ENCODE results near the gene FSIP2.
"Not testable (repeated sequence)": the region's sequence is repeated elsewhere in the genome, so short reads cannot be mapped to it uniquely, and the experiment has no call there.

Gene FSIP2

GRCh38 chr2:185828326-185828725 is 89.7 kb downstream of the FSIP2 start:
- Histone ChIP-seq H3K4me3 (no peak overlapping the region), H3K4me1 (no peaks in the 10 kb centered on the region), H3K36me3 (replicated peaks) (no peaks in the 10 kb centered on the region), H3K27me3 (ENCODE audit: low read depth) (no peaks in the 10 kb centered on the region), H3K9me3 (no peaks in the 10 kb centered on the region)
- DNase-seq (ENCODE audit: low spot score in 2 of 2), result no peak
- in situ Hi-C loops (cut with MboI; ENCODE audit: low sequenced_read_pairs), result no loop called here

GRCh38 chr2:185833864-185834263 is 95.3 kb downstream of the FSIP2 start:
- in situ Hi-C loops (cut with MboI; ENCODE audit: low sequenced_read_pairs), result no loop called here
- no peaks in the 10 kb centered on the region for H3K4me1 ChIP-seq
- DNase-seq (ENCODE audit: low spot score in 2 of 2), result no peak

GRCh38 chr2:185835974-185836373 is 97.4 kb downstream of the FSIP2 start:
- H3K4me1 ChIP-seq, result no peaks in the 10 kb centered on the region
- no peak overlapping the region for H3K4me3 ChIP-seq
- H3K27me3 ChIP-seq (ENCODE audit: low read depth), result no peaks in the 10 kb centered on the region
- H3K9me3 ChIP-seq, result no peaks in the 10 kb centered on the region
- in situ Hi-C loops (cut with MboI; ENCODE audit: low sequenced_read_pairs), result no loop called here
- H3K36me3 ChIP-seq (replicated peaks), result no peaks in the 10 kb centered on the region
- no peak for DNase-seq (ENCODE audit: low spot score in 2 of 2)

More at GRCh38 chr2:185833864-185834263, 95.3 kb downstream of the FSIP2 start:
- Histone ChIP-seq H3K9me3 (no peaks in the 10 kb centered on the region), H3K27me3 (ENCODE audit: low read depth) (no peaks in the 10 kb centered on the region), H3K36me3 (replicated peaks) (no peaks in the 10 kb centered on the region), H3K4me3 (no peak overlapping the region)

- DNase-seq (ENCODE audit: low spot score in 2 of 2), result no peak
- Histone ChIP-seq H3K27me3 (ENCODE audit: low read depth) (no peaks in the 10 kb centered on the region), H3K4me1 (no peaks in the 10 kb centered on the region; the same call in 1 of the 2 replicates), H3K36me3 (replicated peaks) (no peaks in the 10 kb centered on the region), H3K9me3 (no peaks in the 10 kb centered on the region), H3K4me3 (no peak overlapping the region)
- in situ Hi-C loops (cut with MboI; ENCODE audit: low sequenced_read_pairs), result no loop called here
Measured at GRCh38 chr2:185854885-185855284, 116.3 kb downstream of the FSIP2 start.

GRCh38 chr2:185857691-185858090 is 119.1 kb downstream of the FSIP2 start:
- no peaks in the 10 kb centered on the region for H3K4me1 ChIP-seq
- no peaks in the 10 kb centered on the region for H3K27me3 ChIP-seq (ENCODE audit: low read depth)
- H3K9me3 ChIP-seq, result no peaks in the 10 kb centered on the region
- H3K36me3 ChIP-seq (replicated peaks), result no peaks in the 10 kb centered on the region
- DNase-seq (ENCODE audit: low spot score in 2 of 2), result no peak
- in situ Hi-C loops (cut with MboI; ENCODE audit: low sequenced_read_pairs), result no loop called here
- H3K4me3 ChIP-seq, result no peak overlapping the region

- Histone ChIP-seq H3K4me1 (no peaks in the 10 kb centered on the region), H3K9me3 (no peaks in the 10 kb centered on the region), H3K36me3 (replicated peaks) (no peaks in the 10 kb centered on the region), H3K4me3 (no peak overlapping the region), H3K27me3 (ENCODE audit: low read depth) (no peaks in the 10 kb centered on the region)
- in situ Hi-C loops (cut with MboI; ENCODE audit: low sequenced_read_pairs), result no loop called here
- DNase-seq (ENCODE audit: low spot score in 2 of 2), result no peak
Measured at GRCh38 chr2:185859506-185859905, 120.9 kb downstream of the FSIP2 start.

GRCh38 chr2:185860321-185860720 is 121.7 kb downstream of the FSIP2 start:
- Histone ChIP-seq H3K36me3 (replicated peaks) (no peaks in the 10 kb centered on the region), H3K27me3 (ENCODE audit: low read depth) (no peaks in the 10 kb centered on the region), H3K9me3 (no peaks in the 10 kb centered on the region), H3K4me3 (no peak overlapping the region), H3K4me1 (no peaks in the 10 kb centered on the region)
- in situ Hi-C loops (cut with MboI; ENCODE audit: low sequenced_read_pairs), result no loop called here
- DNase-seq (ENCODE audit: low spot score in 2 of 2), result no peak

GRCh38 chr2:185862657-185863398 is 124.2 kb downstream of the FSIP2 start:
- no peak for DNase-seq (ENCODE audit: low spot score in 2 of 2)
- H3K4me3 ChIP-seq, result no peak overlapping the region
- in situ Hi-C loops (cut with MboI; ENCODE audit: low sequenced_read_pairs), result no loop called here

GRCh38 chr2:185864468-185865260 is 126.1 kb downstream of the FSIP2 start:
- H3K4me3 ChIP-seq; in situ Hi-C loops (cut with MboI; ENCODE audit: low sequenced_read_pairs); H3K27me3 ChIP-seq (ENCODE audit: low read depth); H3K4me1 ChIP-seq; DNase-seq (ENCODE audit: low spot score in 2 of 2); H3K36me3 ChIP-seq (replicated peaks); H3K9me3 ChIP-seq: not testable (repeated sequence)

More at GRCh38 chr2:185862657-185863398, 124.2 kb downstream of the FSIP2 start:
- H3K9me3 ChIP-seq, result no peaks in the 10 kb centered on the region
- H3K36me3 ChIP-seq (replicated peaks), result no peaks in the 10 kb centered on the region
- H3K27me3 ChIP-seq (ENCODE audit: low read depth), result no peaks in the 10 kb centered on the region
- H3K4me1 ChIP-seq, result no peaks in the 10 kb centered on the region

GRCh38 chr2:185875136-185875931 is 136.7 kb downstream of the FSIP2 start:
- H3K4me3 ChIP-seq, result no peak overlapping the region
- DNase-seq (ENCODE audit: low spot score in 2 of 2), result no peak
- in situ Hi-C loops (cut with MboI; ENCODE audit: low sequenced_read_pairs), result no loop called here
- H3K36me3 ChIP-seq (replicated peaks), result no peaks in the 10 kb centered on the region
- H3K27me3 ChIP-seq (ENCODE audit: low read depth), result no peaks in the 10 kb centered on the region
- H3K4me1 ChIP-seq, result no peaks in the 10 kb centered on the region
- no peaks in the 10 kb centered on the region for H3K9me3 ChIP-seq

- no peak overlapping the region for H3K4me3 ChIP-seq
- in situ Hi-C loops (cut with MboI; ENCODE audit: low sequenced_read_pairs), result no loop called here
- no peaks in the 10 kb centered on the region for H3K4me1 ChIP-seq
- no peak for DNase-seq (ENCODE audit: low spot score in 2 of 2)
- no peaks in the 10 kb centered on the region for H3K9me3 ChIP-seq
- H3K27me3 ChIP-seq (ENCODE audit: low read depth), result no peaks in the 10 kb centered on the region
- no peaks in the 10 kb centered on the region for H3K36me3 ChIP-seq (replicated peaks)
Measured at GRCh38 chr2:185876234-185876633, 137.6 kb downstream of the FSIP2 start.

- H3K9me3 ChIP-seq, result no peaks in the 10 kb centered on the region
- H3K27me3 ChIP-seq (ENCODE audit: low read depth), result no peaks in the 10 kb centered on the region
- H3K4me1 ChIP-seq, result no peaks in the 10 kb centered on the region
- no peaks in the 10 kb centered on the region for H3K36me3 ChIP-seq (replicated peaks)
- in situ Hi-C loops (cut with MboI; ENCODE audit: low sequenced_read_pairs), result no loop called here
- no peak for DNase-seq (ENCODE audit: low spot score in 2 of 2)
- no peak overlapping the region for H3K4me3 ChIP-seq
Measured at GRCh38 chr2:185880396-185880795, 141.8 kb downstream of the FSIP2 start.

Data from HAP-1 (cell line).